HUES6 (cell line): ENCODE data around the gene MORN4.
A peak's percentile ranks its signal among the peaks of the same experiment; 100 is the strongest.
"Not testable (repeated sequence)": the region's sequence is repeated elsewhere in the genome, so short reads cannot be mapped to it uniquely, and the experiment has no call there.

Source experiments
- H3K27ac ChIP-seq: 2 replicates; pipeline ENCODE4 v1.7.0; 2013; ENCODE audit warnings: low read depth, mild to moderate bottlenecking, low read length, inconsistent platforms
- H3K27me3 ChIP-seq: 2 replicates; pipeline ENCODE4 v1.6.1; 2013; ENCODE audit warnings: low read length; ENCODE audit not compliant: control insufficient read depth, insufficient read depth
- H3K36me3 ChIP-seq: 2 replicates; pipeline ENCODE4 v1.6.1; 2013; ENCODE audit warnings: low read length; ENCODE audit not compliant: control insufficient read depth, insufficient read depth
- H3K4me1 ChIP-seq: 2 replicates; pipeline ENCODE4 v1.6.1; 2013; ENCODE audit warnings: low read length; ENCODE audit not compliant: control insufficient read depth, insufficient read depth
- H3K4me3 ChIP-seq: 2 replicates; pipeline ENCODE4 v1.5.1; 2013; ENCODE audit warnings: low read depth, low read length
- H3K9ac ChIP-seq: one replicate; pipeline ENCODE4 v1.6.1; 2013; ENCODE audit warnings: mild to moderate bottlenecking, low read length
- H3K9me3 ChIP-seq: 2 replicates; pipeline ENCODE4 v1.6.1; 2013; ENCODE audit warnings: low read depth, low read length; ENCODE audit not compliant: control insufficient read depth, insufficient read depth

MORN4 gene

GRCh38 chr10:97640868-97641811 lies 7.8 kb upstream of the MORN4 start:
- Histone ChIP-seq H3K9me3 (no peaks in the 10 kb centered on the region), H3K4me1 (peaks cover 7% of the 10 kb centered on the region), H3K27ac (no peak overlapping the region), H3K27me3 (no peaks in the 10 kb centered on the region), H3K4me3 (peak overlapping the region; percentile 88), H3K9ac (peak overlapping the region; percentile 86), H3K36me3 (peaks cover 15% of the 10 kb centered on the region)

GRCh38 chr10:97640174-97640867 lies 7.0 kb upstream of the MORN4 start, which contains the start of gene PI4K2A:
Gene PI4K2A (plus strand): TSS chr10:97640671. CDS start chr10:97640743, 72 bp downstream.
- Histone ChIP-seq H3K4me1 (peaks cover 7% of the 10 kb centered on the region), H3K27me3 (no peaks in the 10 kb centered on the region), H3K9ac (peak within 1 kb of the TSS; percentile 86), H3K4me3 (peak within 1 kb of the TSS; percentile 88), H3K9me3 (no peaks in the 10 kb centered on the region), H3K27ac (no peak within 1 kb of the TSS), H3K36me3 (peaks cover 15% of the 10 kb centered on the region)

- not testable (repeated sequence) for H3K4me1 ChIP-seq, H3K4me3 ChIP-seq, H3K9ac ChIP-seq, H3K36me3 ChIP-seq, H3K9me3 ChIP-seq, H3K27ac ChIP-seq, H3K27me3 ChIP-seq
Measured at GRCh38 chr10:97639090-97639489, 5.8 kb upstream of the MORN4 start.

GRCh38 chr10:97635577-97635976 lies 2.3 kb upstream of the MORN4 start:
- Histone ChIP-seq H3K27ac (no peak overlapping the region), H3K9ac (no peak overlapping the region), H3K9me3 (no peaks in the 10 kb centered on the region), H3K27me3 (no peaks in the 10 kb centered on the region), H3K4me1 (peaks cover 3% of the 10 kb centered on the region; the same call in 1 of the 2 replicates), H3K4me3 (no peak overlapping the region), H3K36me3 (no peaks in the 10 kb centered on the region)

- Histone ChIP-seq H3K27ac (no peak overlapping the region), H3K9me3 (no peaks in the 10 kb centered on the region), H3K4me1 (peaks cover 3% of the 10 kb centered on the region; the same call in 1 of the 2 replicates), H3K4me3 (peak overlapping the region; percentile 89), H3K9ac (peak overlapping the region; percentile 54), H3K27me3 (no peaks in the 10 kb centered on the region), H3K36me3 (no peaks in the 10 kb centered on the region)
Measured at GRCh38 chr10:97633921-97634320, 621 bp upstream of the MORN4 start.

GRCh38 chr10:97631098-97631497 lies 2.2 kb downstream of the MORN4 start:
- peaks cover 3% of the 10 kb centered on the region; the same call in 1 of the 2 replicates for H3K4me1 ChIP-seq
- H3K9ac ChIP-seq: no peak overlapping the region
- no peak overlapping the region for H3K27ac ChIP-seq
- no peak overlapping the region for H3K4me3 ChIP-seq
- no peaks in the 10 kb centered on the region for H3K36me3 ChIP-seq
- no peaks in the 10 kb centered on the region for H3K27me3 ChIP-seq
- H3K9me3 ChIP-seq: no peaks in the 10 kb centered on the region

GRCh38 chr10:97629289-97629688 lies 4.0 kb downstream of the MORN4 start:
- H3K27ac ChIP-seq: no peak overlapping the region
- H3K4me3 ChIP-seq: no peak overlapping the region
- H3K27me3 ChIP-seq: no peaks in the 10 kb centered on the region
- H3K36me3 ChIP-seq: no peaks in the 10 kb centered on the region
- peaks cover 3% of the 10 kb centered on the region; the same call in 1 of the 2 replicates for H3K4me1 ChIP-seq
- no peaks in the 10 kb centered on the region for H3K9me3 ChIP-seq
- H3K9ac ChIP-seq: no peak overlapping the region

- Histone ChIP-seq H3K4me3 (no peak overlapping the region), H3K27ac (no peak overlapping the region), H3K36me3 (no peaks in the 10 kb centered on the region), H3K4me1 (no peaks in the 10 kb centered on the region), H3K9me3 (no peaks in the 10 kb centered on the region), H3K27me3 (no peaks in the 10 kb centered on the region), H3K9ac (no peak overlapping the region)
Measured at GRCh38 chr10:97628228-97628627, 5.1 kb downstream of the MORN4 start.

- H3K9me3 ChIP-seq: no peaks in the 10 kb centered on the region
Measured at GRCh38 chr10:97627731-97628130, 5.6 kb downstream of the MORN4 start.

GRCh38 chr10:97623277-97623676 lies 10.0 kb downstream of the MORN4 start:
- Histone ChIP-seq H3K27me3 (no peaks in the 10 kb centered on the region), H3K9me3 (no peaks in the 10 kb centered on the region), H3K36me3 (no peaks in the 10 kb centered on the region), H3K9ac (no peak overlapping the region), H3K27ac (no peak overlapping the region), H3K4me3 (no peak overlapping the region), H3K4me1 (no peaks in the 10 kb centered on the region)

More at GRCh38 chr10:97627731-97628130, 5.6 kb downstream of the MORN4 start:
- Histone ChIP-seq H3K4me1 (no peaks in the 10 kb centered on the region), H3K27ac (no peak overlapping the region), H3K27me3 (no peaks in the 10 kb centered on the region), H3K9ac (no peak overlapping the region), H3K4me3 (no peak overlapping the region), H3K36me3 (no peaks in the 10 kb centered on the region)

GRCh38 chr10:97618733-97619132 lies 14.6 kb downstream of the MORN4 start:
- H3K27me3 ChIP-seq: no peaks in the 10 kb centered on the region
- H3K27ac ChIP-seq: no peak overlapping the region
- H3K36me3 ChIP-seq: peaks cover 7% of the 10 kb centered on the region; the same call in 1 of the 2 replicates
- H3K4me1 ChIP-seq: no peaks in the 10 kb centered on the region
- no peak overlapping the region for H3K4me3 ChIP-seq
- H3K9ac ChIP-seq: no peak overlapping the region
- no peaks in the 10 kb centered on the region for H3K9me3 ChIP-seq
